ENCODE results near the gene VSTM2B.

VSTM2B gene

GRCh38 chr19:29593869-29594268, 68.1 kb downstream of the VSTM2B start:
- no peak for DNase-seq (ENCODE audit: extremely low read depth, low read depth)
- TF ChIP-seq CTCF (IDR thresholded peaks at IDR 0.05; ENCODE audit: low read depth, low read length): no peak

DNA sequence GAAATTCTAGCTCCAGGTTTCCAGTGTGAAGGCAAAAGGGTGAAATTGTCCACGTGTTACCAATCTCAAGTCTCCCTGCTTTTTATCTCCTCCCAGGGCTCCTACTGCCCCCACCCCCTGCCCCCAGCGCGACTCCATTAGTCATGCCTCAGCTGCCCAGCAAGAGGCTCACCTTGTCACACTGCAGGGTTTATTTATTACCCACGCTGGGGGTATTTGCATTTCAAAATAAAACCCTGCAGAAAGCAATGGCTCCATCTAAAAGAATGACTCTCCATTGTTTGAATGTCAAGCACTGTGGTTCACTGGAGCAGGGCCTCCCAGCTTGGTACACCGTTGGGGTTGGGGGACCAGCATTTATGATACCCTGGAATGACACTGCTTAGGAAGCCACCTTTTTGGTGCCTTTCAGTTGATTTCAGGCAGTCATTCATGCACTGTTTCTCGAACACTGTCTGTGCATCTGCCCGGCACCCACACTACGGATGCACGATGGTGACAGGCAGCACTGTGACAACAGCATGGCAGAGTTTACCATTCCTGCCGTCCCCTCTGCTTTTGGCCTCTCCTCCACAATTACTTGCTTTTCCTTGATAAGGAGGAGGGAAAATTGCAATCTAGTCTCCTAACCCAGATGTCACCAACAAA, 70.4 kb downstream of the VSTM2B start:
- no peak for TF ChIP-seq CTCF (IDR thresholded peaks at IDR 0.05; ENCODE audit: low read depth, low read length)
- DNase-seq (ENCODE audit: extremely low read depth, low read depth): no peak

- no peak for DNase-seq (ENCODE audit: extremely low read depth, low read depth)
- no peak; the same call in none of the 2 replicates for TF ChIP-seq CTCF (IDR thresholded peaks at IDR 0.05; ENCODE audit: low read depth, low read length)
These were observed 71.2 kb downstream of the VSTM2B start for GRCh38 chr19:29596885-29597525.

DNA sequence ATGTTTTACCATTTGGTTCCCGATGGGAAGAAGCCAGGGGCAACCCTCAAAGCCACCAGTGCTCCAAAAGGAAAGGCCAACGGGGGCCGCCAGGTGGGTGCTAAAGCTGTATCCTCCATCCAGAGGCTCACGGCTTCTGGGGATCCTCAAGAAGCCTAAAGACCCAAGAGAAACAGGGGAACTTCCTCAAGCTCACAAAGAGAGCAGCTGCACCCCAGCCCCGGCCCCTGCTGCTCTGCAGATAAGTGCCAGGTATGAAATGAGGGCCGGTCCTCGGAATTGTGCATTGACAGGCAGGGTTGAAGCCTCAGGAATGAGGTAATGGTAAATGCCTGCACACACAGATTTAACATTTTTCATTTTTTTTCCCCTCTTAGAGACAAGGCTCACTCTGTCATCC, 72.2 kb downstream of the VSTM2B start:
- DNase-seq (ENCODE audit: extremely low read depth, low read depth): no peak
- no peak for TF ChIP-seq CTCF (IDR thresholded peaks at IDR 0.05; ENCODE audit: low read depth, low read length)

DNA sequence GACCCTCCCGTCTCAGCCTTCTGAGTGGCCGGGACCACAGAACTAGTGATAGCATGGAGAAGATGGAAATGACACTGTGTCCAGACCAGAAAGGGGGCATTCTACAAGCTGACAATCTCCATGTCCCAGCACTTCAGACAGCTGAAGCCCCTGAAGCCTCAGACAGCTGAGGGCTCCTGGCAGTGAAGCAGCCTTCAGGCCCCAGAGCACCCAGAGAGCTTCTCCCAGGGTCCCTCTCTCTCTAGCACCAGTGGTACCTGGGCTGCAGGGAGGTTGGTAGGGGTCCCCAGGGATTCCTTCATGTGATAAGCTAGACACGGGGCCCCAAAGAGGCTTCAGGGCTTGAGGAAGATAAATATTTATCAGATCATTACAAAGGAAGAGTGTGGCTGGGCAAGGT, 72.7 kb downstream of the VSTM2B start:
- no peak for DNase-seq (ENCODE audit: extremely low read depth, low read depth)
- TF ChIP-seq CTCF (IDR thresholded peaks at IDR 0.05; ENCODE audit: low read depth, low read length): no peak

DNA sequence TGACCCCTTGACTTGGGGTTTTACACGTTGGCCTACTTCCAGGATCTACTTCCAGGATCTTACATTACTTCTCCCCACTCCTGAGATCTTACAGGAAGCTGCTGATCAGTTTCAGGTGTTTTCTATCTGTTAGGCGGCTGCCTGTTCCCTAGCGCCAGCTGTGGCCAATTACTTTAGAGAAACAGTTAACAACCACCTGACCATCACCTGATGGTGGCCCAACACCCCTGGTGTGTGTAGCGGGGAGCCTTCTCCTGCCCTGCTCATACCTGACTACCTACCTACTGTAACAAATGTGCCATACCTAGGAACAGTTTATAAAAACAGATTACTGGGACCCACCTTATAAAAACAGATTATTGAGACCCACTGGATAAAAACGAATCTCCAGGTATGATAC, 77.5 kb downstream of the VSTM2B start:
- no peak for DNase-seq (ENCODE audit: extremely low read depth, low read depth)
- no peak for TF ChIP-seq CTCF (IDR thresholded peaks at IDR 0.05; ENCODE audit: low read depth, low read length)

DNA sequence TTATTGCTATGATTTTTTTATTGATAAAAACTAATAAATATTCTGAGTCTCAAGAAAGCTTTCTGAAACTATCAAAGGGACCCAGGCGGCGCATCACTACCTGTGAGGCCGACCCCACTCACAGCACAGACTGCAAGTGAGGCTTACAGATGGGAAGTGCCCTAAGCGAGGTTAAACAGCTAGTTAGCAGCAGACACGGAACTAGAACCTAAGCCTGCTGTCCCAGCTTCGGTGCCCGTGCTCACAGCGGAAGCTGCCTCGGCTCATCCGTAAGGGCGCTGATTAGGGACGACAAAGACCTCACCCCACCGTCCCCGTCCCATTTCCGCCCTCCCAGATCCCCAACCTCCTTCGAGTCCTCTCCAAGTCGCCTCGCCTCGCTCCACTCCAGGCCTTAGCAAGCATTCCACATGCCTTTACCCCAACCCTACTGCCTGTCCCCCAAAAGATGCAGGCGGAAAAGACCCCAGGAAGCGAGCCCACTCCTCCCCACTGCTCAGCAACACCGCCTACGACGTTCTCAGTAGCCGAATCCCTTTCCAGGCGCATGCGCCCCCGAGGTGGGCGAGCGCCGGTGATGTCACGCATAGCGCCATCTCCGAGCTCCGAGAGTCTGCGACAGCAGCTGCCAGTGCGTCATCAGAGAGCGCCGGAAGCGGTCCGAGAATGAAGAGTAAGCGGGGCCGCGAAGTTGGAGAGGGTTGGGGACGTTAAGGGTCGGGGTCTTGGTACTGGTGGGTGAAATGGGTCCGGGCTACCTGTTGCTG, 80.0 kb downstream of the VSTM2B start, which contains the start of gene POP4:
Gene POP4 (plus strand): TSS at position 631 of the 767 bp plus-strand sequence. CDS start 36 bp downstream, at position 667.
- peak; percentile 83 for DNase-seq (ENCODE audit: extremely low read depth, low read depth)
- TF ChIP-seq CTCF (IDR thresholded peaks at IDR 0.05; ENCODE audit: low read depth, low read length): no peak

Measured in AG09319 (cell line).